ENCODE results near the gene SLC10A3.

The SLC10A3 gene

DNA sequence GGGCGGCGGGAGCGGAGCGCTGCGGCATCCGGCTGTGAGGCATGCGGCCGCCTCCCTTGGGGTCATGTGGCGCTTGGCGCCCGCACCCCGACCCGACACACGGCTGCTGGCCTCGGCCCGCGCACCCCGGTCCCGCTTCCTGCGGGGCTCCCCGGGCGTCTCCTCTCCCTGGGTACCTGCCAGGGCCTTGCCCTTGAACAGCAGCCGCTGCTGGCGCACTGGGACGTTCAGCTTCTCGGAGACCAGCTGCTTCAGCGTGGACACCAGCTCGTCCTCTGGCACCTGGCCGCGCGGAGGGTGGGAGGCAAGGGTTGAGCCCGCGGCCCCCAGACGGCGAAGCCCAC lies 4.4 kb downstream of the SLC10A3 start:
- 0 out of 2 replicates have a peak, but pooled peaks have one; percentile 17 for TF ChIP-seq KLF10 (tag by site-specific recombination; IDR thresholded peaks at IDR 0.05)
- TF ChIP-seq ZNF423 (tag by site-specific recombination; IDR thresholded peaks at IDR 0.05): no peak
- TF ChIP-seq, protein P1, sequence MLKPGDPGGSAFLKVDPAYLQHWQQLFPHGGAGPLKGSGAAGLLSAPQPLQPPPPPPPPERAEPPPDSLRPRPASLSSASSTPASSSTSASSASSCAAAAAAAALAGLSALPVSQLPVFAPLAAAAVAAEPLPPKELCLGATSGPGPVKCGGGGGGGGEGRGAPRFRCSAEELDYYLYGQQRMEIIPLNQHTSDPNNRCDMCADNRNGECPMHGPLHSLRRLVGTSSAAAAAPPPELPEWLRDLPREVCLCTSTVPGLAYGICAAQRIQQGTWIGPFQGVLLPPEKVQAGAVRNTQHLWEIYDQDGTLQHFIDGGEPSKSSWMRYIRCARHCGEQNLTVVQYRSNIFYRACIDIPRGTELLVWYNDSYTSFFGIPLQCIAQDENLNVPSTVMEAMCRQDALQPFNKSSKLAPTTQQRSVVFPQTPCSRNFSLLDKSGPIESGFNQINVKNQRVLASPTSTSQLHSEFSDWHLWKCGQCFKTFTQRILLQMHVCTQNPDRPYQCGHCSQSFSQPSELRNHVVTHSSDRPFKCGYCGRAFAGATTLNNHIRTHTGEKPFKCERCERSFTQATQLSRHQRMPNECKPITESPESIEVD (tag by site-specific recombination; IDR thresholded peaks at IDR 0.05): no peak
- peak; percentile 55 for TF ChIP-seq ZIC2 (tag by site-specific recombination; IDR thresholded peaks at IDR 0.05)
- peak; percentile 13; the same call in 1 of the 2 replicates for TF ChIP-seq GLIS1 (tag by site-specific recombination; IDR thresholded peaks at IDR 0.05)
- TF ChIP-seq, protein P2, sequence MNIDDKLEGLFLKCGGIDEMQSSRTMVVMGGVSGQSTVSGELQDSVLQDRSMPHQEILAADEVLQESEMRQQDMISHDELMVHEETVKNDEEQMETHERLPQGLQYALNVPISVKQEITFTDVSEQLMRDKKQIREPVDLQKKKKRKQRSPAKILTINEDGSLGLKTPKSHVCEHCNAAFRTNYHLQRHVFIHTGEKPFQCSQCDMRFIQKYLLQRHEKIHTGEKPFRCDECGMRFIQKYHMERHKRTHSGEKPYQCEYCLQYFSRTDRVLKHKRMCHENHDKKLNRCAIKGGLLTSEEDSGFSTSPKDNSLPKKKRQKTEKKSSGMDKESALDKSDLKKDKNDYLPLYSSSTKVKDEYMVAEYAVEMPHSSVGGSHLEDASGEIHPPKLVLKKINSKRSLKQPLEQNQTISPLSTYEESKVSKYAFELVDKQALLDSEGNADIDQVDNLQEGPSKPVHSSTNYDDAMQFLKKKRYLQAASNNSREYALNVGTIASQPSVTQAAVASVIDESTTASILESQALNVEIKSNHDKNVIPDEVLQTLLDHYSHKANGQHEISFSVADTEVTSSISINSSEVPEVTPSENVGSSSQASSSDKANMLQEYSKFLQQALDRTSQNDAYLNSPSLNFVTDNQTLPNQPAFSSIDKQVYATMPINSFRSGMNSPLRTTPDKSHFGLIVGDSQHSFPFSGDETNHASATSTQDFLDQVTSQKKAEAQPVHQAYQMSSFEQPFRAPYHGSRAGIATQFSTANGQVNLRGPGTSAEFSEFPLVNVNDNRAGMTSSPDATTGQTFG (tag by site-specific recombination; IDR thresholded peaks at IDR 0.05; ENCODE audit: borderline replicate concordance): no peak
- TF ChIP-seq, protein P3, sequence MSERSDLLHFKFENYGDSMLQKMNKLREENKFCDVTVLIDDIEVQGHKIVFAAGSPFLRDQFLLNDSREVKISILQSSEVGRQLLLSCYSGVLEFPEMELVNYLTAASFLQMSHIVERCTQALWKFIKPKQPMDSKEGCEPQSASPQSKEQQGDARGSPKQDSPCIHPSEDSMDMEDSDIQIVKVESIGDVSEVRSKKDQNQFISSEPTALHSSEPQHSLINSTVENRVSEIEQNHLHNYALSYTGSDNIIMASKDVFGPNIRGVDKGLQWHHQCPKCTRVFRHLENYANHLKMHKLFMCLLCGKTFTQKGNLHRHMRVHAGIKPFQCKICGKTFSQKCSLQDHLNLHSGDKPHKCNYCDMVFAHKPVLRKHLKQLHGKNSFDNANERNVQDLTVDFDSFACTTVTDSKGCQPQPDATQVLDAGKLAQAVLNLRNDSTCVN (tag by site-specific recombination; optimal IDR thresholded peaks at IDR 0.05): peak; percentile 54
- TF ChIP-seq, protein P4, sequence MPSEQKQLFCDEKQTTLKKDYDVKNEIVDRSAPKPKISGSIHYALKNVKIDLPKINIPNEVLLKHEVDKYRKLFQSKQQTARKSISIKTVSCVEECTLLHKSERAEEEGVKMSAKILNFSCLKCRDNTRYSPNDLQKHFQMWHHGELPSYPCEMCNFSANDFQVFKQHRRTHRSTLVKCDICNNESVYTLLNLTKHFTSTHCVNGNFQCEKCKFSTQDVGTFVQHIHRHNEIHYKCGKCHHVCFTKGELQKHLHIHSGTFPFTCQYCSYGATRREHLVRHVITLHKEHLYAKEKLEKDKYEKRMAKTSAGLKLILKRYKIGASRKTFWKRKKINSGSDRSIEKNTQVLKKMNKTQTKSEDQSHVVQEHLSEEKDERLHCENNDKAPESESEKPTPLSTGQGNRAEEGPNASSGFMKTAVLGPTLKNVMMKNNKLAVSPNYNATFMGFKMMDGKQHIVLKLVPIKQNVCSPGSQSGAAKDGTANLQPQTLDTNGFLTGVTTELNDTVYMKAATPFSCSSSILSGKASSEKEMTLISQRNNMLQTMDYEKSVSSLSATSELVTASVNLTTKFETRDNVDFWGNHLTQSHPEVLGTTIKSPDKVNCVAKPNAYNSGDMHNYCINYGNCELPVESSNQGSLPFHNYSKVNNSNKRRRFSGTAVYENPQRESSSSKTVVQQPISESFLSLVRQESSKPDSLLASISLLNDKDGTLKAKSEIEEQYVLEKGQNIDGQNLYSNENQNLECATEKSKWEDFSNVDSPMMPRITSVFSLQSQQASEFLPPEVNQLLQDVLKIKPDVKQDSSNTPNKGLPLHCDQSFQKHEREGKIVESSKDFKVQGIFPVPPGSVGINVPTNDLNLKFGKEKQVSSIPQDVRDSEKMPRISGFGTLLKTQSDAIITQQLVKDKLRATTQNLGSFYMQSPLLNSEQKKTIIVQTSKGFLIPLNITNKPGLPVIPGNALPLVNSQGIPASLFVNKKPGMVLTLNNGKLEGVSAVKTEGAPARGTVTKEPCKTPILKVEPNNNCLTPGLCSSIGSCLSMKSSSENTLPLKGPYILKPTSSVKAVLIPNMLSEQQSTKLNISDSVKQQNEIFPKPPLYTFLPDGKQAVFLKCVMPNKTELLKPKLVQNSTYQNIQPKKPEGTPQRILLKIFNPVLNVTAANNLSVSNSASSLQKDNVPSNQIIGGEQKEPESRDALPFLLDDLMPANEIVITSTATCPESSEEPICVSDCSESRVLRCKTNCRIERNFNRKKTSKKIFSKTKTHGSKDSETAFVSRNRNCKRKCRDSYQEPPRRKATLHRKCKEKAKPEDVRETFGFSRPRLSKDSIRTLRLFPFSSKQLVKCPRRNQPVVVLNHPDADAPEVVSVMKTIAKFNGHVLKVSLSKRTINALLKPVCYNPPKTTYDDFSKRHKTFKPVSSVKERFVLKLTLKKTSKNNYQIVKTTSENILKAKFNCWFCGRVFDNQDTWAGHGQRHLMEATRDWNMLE (tag by site-specific recombination; conservative IDR thresholded peaks at IDR 0.05; ENCODE audit: low read depth): no peak
- TF ChIP-seq ZNF24 (tag by site-specific recombination; IDR thresholded peaks at IDR 0.05): no peak
- TF ChIP-seq EGR2 (tag by site-specific recombination; IDR thresholded peaks at IDR 0.05; ENCODE audit: low read depth): 0 out of 2 replicates have a peak, but pooled peaks have one; percentile 29
- no peak for TF ChIP-seq ZBTB7A (tag by site-specific recombination; IDR thresholded peaks at IDR 0.05; ENCODE audit: low read depth)
- ChIA-PET CTCF (interaction anchor here (0.7 to 1.7 kb wide), 3 partner anchors 13 to 113 kb away, joined by 3 to 5 read pairs (median 4); no protein-coding TSS in a partner anchor), POLR2A (interaction anchor here (0.7 to 3.1 kb wide), 5 partner anchors 9 to 87 kb away, joined by 3 to 10 read pairs (median 5); partner anchors contain the start of gene RPL10)

More for the DNA sequence above, 4.4 kb downstream of the SLC10A3 start:
- Histone ChIP-seq H3K4me1 (ENCODE audit: control insufficient read depth, insufficient read depth, low read length) (no peaks in the 10 kb centered on the region; the same call in 1 of the 2 replicates), H3K27ac (ENCODE audit: extremely low read depth, low read depth, low read length) (peak overlapping the region; percentile 94; the same call in 1 of the 2 replicates), H3K4me3 (ENCODE audit: low read depth, low read length) (peak overlapping the region; percentile 55), H3K36me3 (ENCODE audit: control insufficient read depth in 2 of 2, insufficient read depth in 1 of 2, low read length in 2 of 2) (peaks cover 0 to 38% of the 10 kb centered on the region in 2 experiments; a peak in 1 of 3 replicates), H3K9me3 (ENCODE audit: control insufficient read depth, insufficient read depth, low read depth, low read length) (no peaks in the 10 kb centered on the region)

Measured in HEK293 (cell line).